ENCODE measurements around the gene GATAD2A.
"Not testable (repeated sequence)": the region's sequence is repeated elsewhere in the genome, so short reads cannot be mapped to it uniquely, and the experiment has no call there.

DNA sequence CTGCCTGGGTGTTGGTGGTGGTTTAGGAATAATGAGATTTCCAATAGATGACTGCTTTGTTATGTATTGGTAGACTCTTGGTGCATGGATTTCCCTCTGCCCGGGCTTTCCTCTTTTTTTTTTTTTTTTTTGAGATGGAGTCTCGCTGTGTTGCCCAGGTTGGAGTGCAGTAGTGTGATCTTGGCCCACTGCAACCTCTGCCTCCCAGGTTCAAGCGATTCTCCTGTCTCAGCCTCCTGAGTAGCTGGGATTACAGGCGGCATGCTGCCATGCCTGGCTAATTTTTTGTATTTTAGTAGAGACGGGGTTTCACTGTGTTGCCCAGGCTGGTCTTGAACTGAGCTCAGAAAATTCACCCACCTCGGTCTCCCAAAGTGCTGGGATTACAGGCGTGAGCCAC is 11.1 kb upstream of the GATAD2A start:
- TF ChIP-seq, protein P1, sequence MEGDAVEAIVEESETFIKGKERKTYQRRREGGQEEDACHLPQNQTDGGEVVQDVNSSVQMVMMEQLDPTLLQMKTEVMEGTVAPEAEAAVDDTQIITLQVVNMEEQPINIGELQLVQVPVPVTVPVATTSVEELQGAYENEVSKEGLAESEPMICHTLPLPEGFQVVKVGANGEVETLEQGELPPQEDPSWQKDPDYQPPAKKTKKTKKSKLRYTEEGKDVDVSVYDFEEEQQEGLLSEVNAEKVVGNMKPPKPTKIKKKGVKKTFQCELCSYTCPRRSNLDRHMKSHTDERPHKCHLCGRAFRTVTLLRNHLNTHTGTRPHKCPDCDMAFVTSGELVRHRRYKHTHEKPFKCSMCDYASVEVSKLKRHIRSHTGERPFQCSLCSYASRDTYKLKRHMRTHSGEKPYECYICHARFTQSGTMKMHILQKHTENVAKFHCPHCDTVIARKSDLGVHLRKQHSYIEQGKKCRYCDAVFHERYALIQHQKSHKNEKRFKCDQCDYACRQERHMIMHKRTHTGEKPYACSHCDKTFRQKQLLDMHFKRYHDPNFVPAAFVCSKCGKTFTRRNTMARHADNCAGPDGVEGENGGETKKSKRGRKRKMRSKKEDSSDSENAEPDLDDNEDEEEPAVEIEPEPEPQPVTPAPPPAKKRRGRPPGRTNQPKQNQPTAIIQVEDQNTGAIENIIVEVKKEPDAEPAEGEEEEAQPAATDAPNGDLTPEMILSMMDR (IDR thresholded peaks at IDR 0.05), result not testable (repeated sequence)
- not testable (repeated sequence) for TF ChIP-seq POLR2A (IDR thresholded peaks at IDR 0.05)
